HepG2 (cell line): ENCODE results near the gene CEBPA. TPM values are rescaled to one million over a fixed set of nuclear protein-coding genes. Genes with fewer than 3 reads are reported as not detected.

Experiments used
- ARNT ChIP-seq: fragments of 450-650 bp; IDR thresholded peaks from 2 replicates; pipeline ENCODE4 v1.6.1; 2017
- E2F5 ChIP-seq: sonication (generic); formaldehyde crosslinking; conservative IDR thresholded peaks from 2 replicates; pipeline ENCODE4 v1.4.0; 2020; ENCODE audit warnings: missing genetic modification reagents
- KMT2A ChIP-seq: sonication (generic); formaldehyde crosslinking; IDR thresholded peaks from 2 replicates; pipeline ENCODE4 v1.4.0; 2020; ENCODE audit warnings: missing genetic modification reagents
- MATR3 ChIP-seq: sonication (generic); formaldehyde crosslinking; IDR thresholded peaks from 2 replicates; pipeline ENCODE4 v1.4.0; 2020; ENCODE audit warnings: missing genetic modification reagents
- MIER2 ChIP-seq: IDR thresholded peaks from 2 replicates; pipeline ENCODE4 v1.6.1; 2016; ENCODE audit warnings: missing biosample characterization, missing genetic modification reagents
- PBX3 ChIP-seq: sonication (generic); formaldehyde crosslinking; IDR thresholded peaks from 2 replicates; pipeline ENCODE4 v1.8.1; 2023; ENCODE audit warnings: missing genetic modification reagents, inconsistent platforms, borderline replicate concordance
- POLR2AphosphoS2 ChIP-seq: IDR thresholded peaks from 2 replicates; pipeline ENCODE4 v1.6.1; 2011; ENCODE audit warnings: low read depth, low read length, improper control_type of control experiment
- SMYD3 ChIP-seq: sonication (generic); formaldehyde crosslinking; IDR thresholded peaks from 2 replicates; pipeline ENCODE4 v1.8.1; 2023; ENCODE audit warnings: mild to moderate bottlenecking, missing genetic modification reagents
- SNRNP70 ChIP-seq: fragments of 200-400 bp; formaldehyde crosslinking; IDR thresholded peaks from 2 replicates; pipeline ENCODE4 v1.6.1; 2017; ENCODE audit warnings: mild to moderate bottlenecking, low read depth, low read length, moderate library complexity
- SRY ChIP-seq: sonication (generic); formaldehyde crosslinking; IDR thresholded peaks from 2 replicates; pipeline ENCODE4 v1.8.0; 2022; ENCODE audit warnings: mild to moderate bottlenecking, missing genetic modification reagents
- XBP1 ChIP-seq: sonication (generic); formaldehyde crosslinking; IDR thresholded peaks from 2 replicates; pipeline ENCODE4 v1.5.0; 2020; ENCODE audit warnings: missing genetic modification reagents
- YEATS4 ChIP-seq: sonication (generic); formaldehyde crosslinking; IDR thresholded peaks from 2 replicates; pipeline ENCODE4 v1.4.0; 2020; ENCODE audit warnings: missing genetic modification reagents, borderline replicate concordance
- ZFP62 ChIP-seq: sonication (generic); formaldehyde crosslinking; IDR thresholded peaks from 2 replicates; pipeline ENCODE4 v1.4.0; 2020; ENCODE audit warnings: missing genetic modification reagents
- ZFX ChIP-seq: sonication (generic); formaldehyde crosslinking; IDR thresholded peaks from 2 replicates; pipeline ENCODE4 v1.4.0; 2020; ENCODE audit warnings: mild to moderate bottlenecking, low read depth, missing genetic modification reagents, moderate library complexity
- ZHX2 ChIP-seq, 2 experiments: sonication (generic) in 1 of 2; formaldehyde crosslinking in 1 of 2; IDR thresholded peaks; 2 replicates each; pipeline versions ENCODE4 v1.6.1 to v1.9.0; 2014 to 2022; ENCODE audit warnings: antibody characterized with exemption in 1 of 2, borderline replicate concordance in 1 of 2, inconsistent platforms in 1 of 2, low read depth in 1 of 2, missing genetic modification reagents in 1 of 2
- ZMAT5 ChIP-seq: sonication (generic); formaldehyde crosslinking; IDR thresholded peaks from 2 replicates; pipeline ENCODE4 v1.5.0; 2020; ENCODE audit warnings: mild to moderate bottlenecking, low read depth, missing genetic modification reagents, borderline replicate concordance
- ZNF10 ChIP-seq: sonication (generic); formaldehyde crosslinking; IDR thresholded peaks from 2 replicates; pipeline ENCODE4 v1.4.0; 2020; ENCODE audit warnings: mild to moderate bottlenecking, low read depth, missing genetic modification reagents, borderline replicate concordance
- ZNF414 ChIP-seq: sonication (generic); formaldehyde crosslinking; IDR thresholded peaks from 2 replicates; pipeline ENCODE4 v1.5.0; 2020; ENCODE audit warnings: missing genetic modification reagents
- ZNF788 ChIP-seq: sonication (generic); formaldehyde crosslinking; IDR thresholded peaks from 2 replicates; pipeline ENCODE4 v1.5.0; 2020; ENCODE audit warnings: mild to moderate bottlenecking, missing genetic modification reagents, borderline replicate concordance
- ZNF792 ChIP-seq: IDR thresholded peaks from 2 replicates; pipeline ENCODE4 v1.6.1; 2016
- ZNF879 ChIP-seq: sonication (generic); formaldehyde crosslinking; IDR thresholded peaks from 2 replicates; pipeline ENCODE4 v1.8.1; 2023; ENCODE audit warnings: missing genetic modification reagents
- polyA plus RNA-seq, 8 experiments: library from polyadenylated mRNA; depleted of rRNA in 3 of 8; stranded (reverse) in 7 of 8; unstranded in 1 of 8; fragments of >200 nt; fragmentation: Illumina TruSeq in 4 of 8; extraction: Trizol in 4 of 8; gene quantifications; 2 replicates each; pipeline versions ENCODE4 v1.2.1 to v1.2.3, GENCODE V29; 2011 to 2016; ENCODE audit warnings: low read depth in 4 of 8, missing spikeins in 1 of 8, mixed read lengths in 1 of 8; ENCODE audit not compliant: insufficient read depth in 1 of 8
- total RNA-seq, 5 experiments: library from RNA; depleted of rRNA; stranded (reverse); fragments of >200 nt; fragmentation: Illumina TruSeq; extraction: Trizol; gene quantifications; 2 replicates each; pipeline ENCODE4 v1.2.3, GENCODE V29; 2016; ENCODE audit warnings: low read depth in 1 of 5

CEBPA gene
- total and polyA plus RNA-seq, 2 of the 13 experiments (the other 11 are each of a cell fraction or from before 2014, with no cell fraction given): 24.8 to 103 TPM

GRCh38 chr19:33348301-33349010, 46.1 kb upstream of the CEBPA start (continued):
- TF ChIP-seq MATR3 (CRISPR knock-in tag) (no peak), ARNT (no peak), PBX3 (no peak), MIER2 (CRISPR knock-in tag) (no peak), POLR2AphosphoS2 (no peak), ZNF879 (CRISPR knock-in tag) (no peak), ZFX (no peak), ZNF792 (CRISPR knock-in tag) (peak; percentile 19; the same call in 1 of the 2 replicates), SNRNP70 (no peak), SMYD3 (CRISPR knock-in tag) (no peak), E2F5 (CRISPR knock-in tag) (no peak), ZNF788 (CRISPR knock-in tag) (no peak), SRY (no peak), ZMAT5 (CRISPR knock-in tag) (no peak), ZNF10 (CRISPR knock-in tag) (no peak), ZFP62 (no peak), KMT2A (CRISPR knock-in tag) (0 out of 2 replicates have a peak, but pooled peaks have one; percentile 54), ZHX2 (IDR thresholded peaks at IDR 0.05; ENCODE audit: low read depth) (no peak), ZHX2 (CRISPR knock-in tag; IDR thresholded peaks at IDR 0.05; ENCODE audit: borderline replicate concordance) (no peak), YEATS4 (0 out of 2 replicates have a peak, but pooled peaks have one; percentile 31), ZNF414 (CRISPR knock-in tag) (0 out of 2 replicates have a peak, but pooled peaks have one; percentile 25), XBP1 (CRISPR knock-in tag) (no peak)
